OCI-LY3 (cell line): ENCODE data around the gene PPP1R15B.

Experiments
- EZH2phosphoT487 ChIP-seq: fragments of 200-600 bp; shearing (Covaris generic); IDR thresholded peaks from 2 replicates; pipeline ENCODE4 v1.6.1; 2018; ENCODE audit warnings: antibody characterized with exemption, mixed run types, low read depth
- TF ChIP-seq, protein P1 (sequence below): fragments of 200-600, 300-600 bp; sonication (generic); IDR thresholded peaks from 2 replicates; pipeline ENCODE4 v1.5.1; 2014; ENCODE audit warnings: antibody characterized with exemption, low read length, low read depth

DNA sequence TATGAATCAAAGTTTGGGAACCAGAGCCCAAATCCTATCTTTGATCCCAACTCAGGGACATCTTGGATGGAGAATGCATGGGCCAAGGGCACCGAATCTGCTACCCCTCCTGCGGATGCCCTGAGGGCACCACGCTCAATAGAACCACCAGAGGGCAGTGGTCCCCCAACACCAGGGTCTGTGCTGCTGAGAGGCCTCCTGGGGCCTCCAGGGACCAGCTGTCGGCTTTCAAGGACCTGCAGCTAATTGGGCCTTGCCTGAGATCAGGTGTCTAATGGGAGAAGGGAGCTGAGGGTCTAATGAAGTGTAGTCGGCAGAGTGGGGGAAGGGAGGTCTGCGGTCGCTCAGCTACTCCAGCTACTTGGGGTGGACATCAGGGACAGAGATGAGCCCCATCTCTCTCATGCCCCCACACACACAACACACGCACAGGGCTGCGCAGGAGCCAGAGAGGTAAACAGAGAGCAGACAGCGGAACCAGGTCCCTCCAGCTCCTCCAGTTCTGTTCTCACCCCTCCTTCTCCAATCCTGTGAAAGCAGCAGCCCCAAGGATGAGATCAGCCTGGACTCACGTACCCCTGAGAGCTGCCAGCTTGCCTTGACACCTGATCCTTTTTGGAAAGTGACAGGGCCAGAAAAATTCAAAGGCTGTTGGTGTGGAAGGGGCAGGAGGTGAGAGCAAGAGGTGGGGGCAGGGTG is 34.9 kb upstream of the PPP1R15B start:
- TF ChIP-seq, protein P1, sequence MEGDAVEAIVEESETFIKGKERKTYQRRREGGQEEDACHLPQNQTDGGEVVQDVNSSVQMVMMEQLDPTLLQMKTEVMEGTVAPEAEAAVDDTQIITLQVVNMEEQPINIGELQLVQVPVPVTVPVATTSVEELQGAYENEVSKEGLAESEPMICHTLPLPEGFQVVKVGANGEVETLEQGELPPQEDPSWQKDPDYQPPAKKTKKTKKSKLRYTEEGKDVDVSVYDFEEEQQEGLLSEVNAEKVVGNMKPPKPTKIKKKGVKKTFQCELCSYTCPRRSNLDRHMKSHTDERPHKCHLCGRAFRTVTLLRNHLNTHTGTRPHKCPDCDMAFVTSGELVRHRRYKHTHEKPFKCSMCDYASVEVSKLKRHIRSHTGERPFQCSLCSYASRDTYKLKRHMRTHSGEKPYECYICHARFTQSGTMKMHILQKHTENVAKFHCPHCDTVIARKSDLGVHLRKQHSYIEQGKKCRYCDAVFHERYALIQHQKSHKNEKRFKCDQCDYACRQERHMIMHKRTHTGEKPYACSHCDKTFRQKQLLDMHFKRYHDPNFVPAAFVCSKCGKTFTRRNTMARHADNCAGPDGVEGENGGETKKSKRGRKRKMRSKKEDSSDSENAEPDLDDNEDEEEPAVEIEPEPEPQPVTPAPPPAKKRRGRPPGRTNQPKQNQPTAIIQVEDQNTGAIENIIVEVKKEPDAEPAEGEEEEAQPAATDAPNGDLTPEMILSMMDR, result peak; percentile 80
- no peak for TF ChIP-seq EZH2phosphoT487
